ENCODE measurements around the gene ADARB1.

Gene ADARB1

DNA sequence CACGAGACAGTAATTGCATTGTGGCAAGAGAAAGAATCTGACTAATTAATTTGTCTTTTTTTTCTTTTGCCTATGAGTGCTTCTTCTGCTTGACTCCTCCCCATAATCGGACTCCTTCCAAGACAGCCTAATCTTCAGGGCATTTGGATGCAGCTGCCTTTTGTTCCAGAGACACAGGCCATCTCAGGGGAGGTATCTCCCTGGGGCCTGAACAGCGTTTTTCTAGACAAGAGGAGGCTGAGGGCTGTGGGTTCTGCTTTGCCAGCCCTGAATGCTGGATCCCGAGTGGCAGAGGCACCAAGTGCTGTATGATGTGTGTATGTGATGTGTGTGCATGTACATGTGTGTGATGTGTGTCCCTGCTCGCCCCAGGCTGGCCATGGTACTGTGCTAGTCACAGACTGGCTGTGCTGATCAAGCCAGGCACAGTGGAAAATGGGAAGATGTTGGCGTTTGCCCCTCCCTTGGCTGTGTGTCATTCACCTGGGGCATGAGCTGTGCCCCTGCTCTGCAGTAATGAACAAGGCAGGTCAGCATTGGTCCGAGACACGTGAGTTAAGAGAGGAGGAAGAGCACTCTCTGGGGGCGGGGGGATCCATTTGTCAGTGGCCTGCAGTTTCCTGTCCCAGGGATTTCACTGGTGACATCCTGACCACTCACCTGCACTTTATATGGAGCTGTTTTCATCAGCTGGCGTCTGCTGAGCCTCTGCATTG is 77.2 kb downstream of the ADARB1 start:
- DNase-seq (ENCODE audit: low read depth) = no peak

DNA sequence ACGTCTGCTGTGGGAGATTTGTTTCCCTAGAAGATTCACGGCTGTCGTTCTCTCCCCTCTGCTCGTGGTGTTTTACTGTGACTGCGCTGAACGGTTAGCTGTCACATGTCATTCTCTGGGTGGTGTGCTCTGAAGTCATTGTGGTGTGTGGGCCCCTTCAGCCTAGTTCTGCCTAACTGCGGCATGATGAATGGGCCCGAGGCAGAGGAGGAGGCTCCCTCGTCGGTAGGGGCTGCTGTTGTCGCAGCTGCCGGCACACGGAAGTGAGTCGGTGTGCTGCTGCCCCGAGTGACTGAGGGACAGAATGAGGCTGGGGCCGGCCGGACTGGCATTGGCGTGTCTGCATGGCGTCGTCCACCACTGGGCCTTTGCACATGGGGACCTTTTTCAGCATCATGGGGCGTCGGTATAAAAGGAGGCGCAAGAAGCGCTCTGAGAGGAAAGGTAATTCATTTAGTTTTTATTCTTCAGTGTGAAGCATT is 77.9 kb downstream of the ADARB1 start:
- no peak for DNase-seq (ENCODE audit: low read depth)

DNA sequence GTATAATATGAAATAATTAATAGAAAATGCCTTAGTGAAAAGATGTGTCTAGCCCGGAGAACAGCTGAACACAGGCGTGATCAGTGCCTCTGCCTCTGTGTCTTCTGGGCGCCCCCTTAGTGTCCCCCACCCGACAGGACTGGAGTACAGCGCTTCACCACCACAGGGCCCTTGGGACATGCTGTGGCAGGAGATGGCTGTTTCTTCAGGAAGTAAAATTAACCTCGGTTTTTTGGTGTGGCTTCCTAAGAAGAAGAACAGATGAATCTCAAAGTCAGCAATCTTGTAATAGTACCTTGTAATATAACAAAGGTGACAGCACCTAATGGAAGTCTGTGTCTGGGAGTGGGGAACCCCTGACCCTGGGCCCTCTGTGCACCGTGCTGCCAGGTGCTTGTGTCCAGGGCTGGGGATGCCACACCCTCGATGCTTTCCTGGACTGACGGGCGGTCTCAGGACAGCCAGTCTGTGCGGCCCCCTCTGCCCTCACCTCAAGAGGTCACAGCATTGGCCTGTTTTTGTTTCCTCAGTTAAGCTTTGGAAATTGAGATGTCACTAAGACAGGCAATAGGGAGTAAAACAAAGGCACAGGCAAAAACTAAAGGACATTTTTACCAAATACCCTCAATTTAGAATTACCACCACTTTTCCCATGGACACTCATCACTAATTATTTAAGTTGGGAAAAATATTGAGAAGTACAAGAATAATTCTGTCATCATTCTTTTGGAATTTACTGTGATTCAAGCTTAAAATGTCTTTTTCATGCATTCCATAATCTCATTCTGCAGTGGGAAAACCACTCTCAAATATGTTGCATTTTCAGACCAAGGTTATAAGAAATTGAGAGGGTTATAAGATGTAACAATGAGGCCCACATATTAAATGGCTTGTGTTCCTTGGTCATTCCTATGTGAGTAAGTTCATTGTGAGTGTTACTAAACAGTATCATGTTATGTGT is 79.3 kb downstream of the ADARB1 start:
- no peak for DNase-seq (ENCODE audit: low read depth)

DNA sequence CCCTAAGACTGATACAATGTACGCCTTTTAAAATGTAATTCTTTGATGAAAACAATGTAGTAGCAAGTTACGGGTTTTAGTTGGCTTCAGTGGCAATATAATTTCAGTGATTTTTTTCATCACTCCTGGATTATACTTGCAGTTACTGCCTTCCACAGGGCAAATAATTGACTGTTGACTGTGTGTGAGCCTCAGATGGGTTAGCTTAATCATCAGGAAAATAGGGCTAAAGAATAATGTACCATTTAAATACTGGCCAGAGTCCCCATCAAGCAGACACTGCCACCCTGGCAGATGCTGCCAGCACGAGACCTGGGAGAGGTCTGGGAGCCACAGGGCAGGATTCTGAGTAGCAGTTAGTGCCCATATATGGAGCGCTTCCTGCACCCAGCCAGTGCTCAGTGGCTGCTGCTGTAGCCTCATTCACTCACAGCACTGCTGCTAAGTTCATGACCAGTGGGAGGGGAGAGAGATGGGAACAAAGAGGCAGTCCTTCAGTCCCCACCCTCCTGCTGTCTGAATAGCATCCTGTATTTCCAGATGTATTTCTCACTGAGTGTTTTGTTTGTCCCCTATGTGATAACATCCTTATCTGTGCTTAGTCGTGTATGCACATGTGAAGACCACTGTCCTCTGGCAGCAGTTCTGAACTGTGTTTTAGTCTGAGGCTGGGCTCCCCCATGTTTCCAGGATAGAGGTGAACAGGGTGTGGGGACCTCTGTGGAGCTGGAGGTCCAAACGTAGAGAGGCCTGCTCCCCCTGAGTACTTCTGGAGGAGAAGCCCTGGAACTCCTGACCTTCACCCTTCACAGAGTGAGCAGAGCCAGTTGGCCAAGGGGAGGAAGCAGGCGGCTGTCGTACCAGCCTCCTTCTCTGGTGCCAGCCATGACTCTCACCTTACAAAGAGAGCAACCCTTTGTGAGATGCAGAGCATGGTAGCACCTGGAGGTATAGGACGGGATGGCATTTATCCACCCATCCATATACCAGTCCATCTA is 80.4 kb downstream of the ADARB1 start:
- no peak for DNase-seq (ENCODE audit: low read depth)

DNA sequence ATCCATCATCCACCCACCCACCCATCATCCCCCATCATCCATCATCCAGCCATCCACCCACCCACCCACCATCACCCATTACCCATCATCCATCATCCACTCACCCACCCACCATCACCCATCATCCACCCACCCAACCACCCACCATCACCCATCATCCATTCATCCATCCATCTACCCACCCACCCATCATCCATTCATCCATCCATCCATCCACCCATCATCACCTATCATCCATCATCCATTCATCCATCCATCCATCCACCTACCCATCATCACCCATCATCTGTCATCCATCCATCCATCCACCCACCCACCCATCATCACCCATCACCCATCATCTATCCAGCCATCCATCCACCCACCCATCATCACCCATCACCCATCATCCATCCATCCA is 81.5 kb downstream of the ADARB1 start:
- DNase-seq (ENCODE audit: low read depth) = no peak

DNA sequence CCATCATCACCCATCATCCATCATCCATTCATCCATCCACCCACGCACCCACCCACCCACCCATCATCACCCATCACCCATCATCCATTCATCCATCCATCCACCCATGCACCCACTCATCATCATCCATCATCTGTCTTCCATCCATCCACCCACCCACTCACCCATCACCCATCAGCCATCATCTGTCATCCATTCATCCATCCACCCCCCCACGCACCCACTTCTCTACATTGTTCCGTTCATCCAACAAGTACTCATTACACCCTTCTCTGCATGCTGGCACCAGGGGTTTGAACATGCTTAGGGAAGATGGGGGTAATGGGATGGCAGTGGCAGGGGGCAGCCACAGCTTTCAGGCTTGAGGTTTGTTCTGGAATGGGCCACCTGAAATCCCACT is 82.1 kb downstream of the ADARB1 start:
- DNase-seq (ENCODE audit: low read depth) = no peak

DNA sequence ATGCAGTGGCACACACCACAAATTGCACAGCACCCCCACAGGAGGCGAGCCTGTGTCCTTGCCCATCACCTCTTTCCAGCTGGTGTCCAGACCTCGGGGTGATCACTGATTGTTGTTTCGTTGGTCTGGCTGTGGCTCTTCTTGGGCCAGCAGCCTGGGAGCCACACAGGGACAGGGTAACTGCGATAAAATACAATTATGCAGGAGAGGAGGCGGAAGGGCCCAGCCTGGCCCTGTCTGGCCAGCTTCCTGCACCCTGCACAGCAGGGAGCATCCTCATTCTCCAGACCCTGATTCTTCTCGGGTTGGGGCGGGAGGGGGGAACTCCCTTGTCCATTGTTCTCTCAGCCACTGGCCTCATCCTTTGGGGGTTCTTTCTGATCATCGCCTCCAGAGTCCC is 83.6 kb downstream of the ADARB1 start:
- no peak for DNase-seq (ENCODE audit: low read depth)

DNA sequence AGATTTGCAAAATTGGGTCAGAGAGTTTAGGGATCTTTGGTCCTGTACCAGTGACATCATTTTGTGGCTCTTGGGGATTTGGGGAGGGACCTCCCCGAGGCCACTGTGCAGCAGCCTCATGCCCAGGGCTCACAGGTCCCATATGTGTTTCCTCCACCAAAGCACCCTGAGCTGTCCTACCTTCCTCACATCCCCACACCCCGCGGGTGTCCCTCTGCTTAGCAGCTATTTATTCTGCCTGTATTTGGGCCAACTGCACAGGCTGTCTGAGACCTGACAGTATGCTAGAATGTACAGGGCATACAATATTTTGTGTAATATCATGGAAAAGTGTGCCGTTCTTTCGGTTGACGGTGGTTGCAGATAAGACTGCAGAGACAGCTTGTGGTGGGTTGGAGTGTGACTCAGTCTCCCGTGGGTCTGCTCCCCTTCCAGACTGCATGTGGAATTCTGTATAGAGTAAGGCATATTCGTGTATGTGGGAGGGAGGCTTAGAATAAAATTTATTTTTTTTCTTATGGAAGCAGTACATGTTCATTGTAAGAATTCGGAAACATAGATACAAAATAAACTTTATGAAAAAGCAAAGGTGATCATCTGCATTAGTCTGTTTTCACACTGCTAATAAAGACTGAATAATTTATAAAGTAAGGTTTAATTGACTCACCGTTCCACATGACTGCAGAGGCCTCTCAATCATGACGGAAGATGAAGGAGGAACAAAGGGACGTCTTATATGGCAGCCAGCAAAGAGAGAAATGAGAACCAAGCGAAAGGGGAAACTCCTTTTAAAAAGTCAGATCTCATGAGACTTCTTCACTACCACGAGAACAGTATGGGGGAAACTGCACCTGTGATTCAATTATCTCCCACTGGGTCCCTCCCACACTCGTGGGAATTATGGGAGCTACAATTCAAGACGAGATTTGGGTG is 84.4 kb downstream of the ADARB1 start:
- DNase-seq (ENCODE audit: low read depth) = no peak

DNA sequence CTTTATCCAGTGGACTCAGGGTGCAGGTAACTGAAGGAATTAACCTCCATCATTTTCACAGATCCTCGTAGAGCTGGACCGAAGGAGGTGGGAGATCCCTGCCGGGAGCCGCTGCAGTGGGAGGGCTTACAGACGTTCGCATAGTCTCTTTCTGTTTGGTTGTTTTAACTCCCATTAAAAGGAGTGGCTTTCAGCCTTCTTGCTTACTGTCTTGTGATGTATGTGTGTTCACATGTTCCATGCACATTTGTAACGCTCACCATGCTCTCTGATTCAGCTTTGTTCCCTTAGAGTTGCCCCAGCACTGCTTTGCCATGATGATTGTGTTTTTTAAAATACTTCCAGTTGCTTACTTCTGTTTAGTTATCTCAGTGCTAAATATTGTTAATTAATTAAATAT is 85.8 kb downstream of the ADARB1 start:
- no peak for DNase-seq (ENCODE audit: low read depth)

DNA sequence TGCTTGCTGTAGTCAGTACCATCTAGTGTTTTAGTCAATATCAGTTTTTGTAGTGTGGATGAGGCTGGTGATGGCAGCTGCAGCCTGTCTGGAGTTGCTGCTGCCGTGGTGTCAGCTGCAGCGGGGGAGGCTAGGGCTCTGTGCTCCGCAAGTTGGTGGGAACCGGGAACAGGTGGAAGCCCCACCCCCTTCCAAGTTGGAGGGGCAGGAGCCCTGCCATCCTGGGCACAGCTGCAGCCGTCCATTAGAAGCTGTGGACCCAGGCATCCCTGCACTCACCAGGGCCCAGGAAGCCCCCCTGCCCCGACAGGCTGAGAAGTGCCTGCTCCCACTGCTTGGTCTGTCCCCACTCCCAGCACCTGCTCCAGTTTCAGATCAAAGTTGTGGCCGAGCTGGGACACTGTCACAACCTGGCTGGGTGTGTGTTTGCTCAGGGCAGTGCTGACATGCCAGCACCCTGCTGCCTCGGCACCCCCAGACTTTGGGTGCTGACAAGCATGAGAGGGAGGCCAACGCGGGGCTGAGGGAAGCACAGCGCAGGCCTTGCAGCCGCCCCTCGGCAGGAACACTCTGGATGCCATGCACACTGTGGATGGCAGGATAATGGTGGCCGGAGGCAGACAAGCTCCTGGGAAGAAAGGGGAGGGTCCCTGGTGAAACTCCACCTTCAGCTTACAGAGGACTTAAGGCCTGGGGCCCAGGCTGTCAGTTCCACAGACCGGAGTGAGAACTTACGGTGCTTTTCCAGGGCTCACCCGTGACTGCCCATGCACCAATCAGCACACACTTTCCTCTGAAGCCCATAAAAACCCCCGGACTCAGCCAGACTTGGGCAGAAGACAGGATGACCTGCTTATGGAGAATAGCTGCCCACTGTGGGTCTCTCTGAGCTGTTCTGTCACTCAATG is 86.9 kb downstream of the ADARB1 start:
- DNase-seq (ENCODE audit: low read depth) = no peak

DNA sequence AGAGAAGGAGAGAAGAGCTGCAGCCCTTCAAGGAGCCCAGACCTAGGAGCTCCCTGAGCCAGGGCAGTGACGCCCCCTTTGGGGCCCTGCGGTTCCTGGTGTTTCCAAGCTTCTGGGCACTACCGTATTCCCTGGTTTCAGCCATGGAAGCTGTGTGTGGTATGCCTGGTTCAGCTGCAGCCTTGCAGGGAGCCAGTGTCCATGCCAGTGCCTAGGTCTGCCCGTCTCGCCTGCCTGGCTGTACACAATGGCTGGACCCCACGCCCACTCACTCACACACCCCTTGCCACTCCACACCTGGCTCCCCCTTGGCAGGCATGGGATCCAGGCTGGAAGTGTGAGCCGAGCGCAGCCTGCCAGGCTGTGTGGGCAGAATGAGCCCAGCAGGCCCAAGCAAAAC is 87.7 kb downstream of the ADARB1 start:
- DNase-seq (ENCODE audit: low read depth) = no peak

DNA sequence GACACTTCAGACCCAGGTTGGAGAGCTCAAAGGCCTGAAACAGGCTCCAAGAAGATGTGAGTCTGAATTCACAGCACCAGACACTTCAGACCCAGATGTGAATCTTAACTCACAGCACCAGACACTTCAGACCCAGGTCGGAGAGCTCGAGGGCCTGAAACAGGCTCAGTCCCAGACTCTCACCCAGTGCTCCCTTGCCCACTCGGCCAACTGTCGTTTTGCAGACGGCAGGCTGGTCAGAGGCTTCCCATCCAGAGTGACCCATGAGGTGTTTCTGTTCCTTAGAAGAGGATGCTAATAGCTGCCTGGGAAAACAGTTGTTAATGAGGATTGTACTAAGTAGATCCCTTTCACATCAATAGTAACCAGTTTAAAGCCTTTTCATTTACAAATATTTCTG is 88.4 kb downstream of the ADARB1 start:
- DNase-seq (ENCODE audit: low read depth) = no peak

DNA sequence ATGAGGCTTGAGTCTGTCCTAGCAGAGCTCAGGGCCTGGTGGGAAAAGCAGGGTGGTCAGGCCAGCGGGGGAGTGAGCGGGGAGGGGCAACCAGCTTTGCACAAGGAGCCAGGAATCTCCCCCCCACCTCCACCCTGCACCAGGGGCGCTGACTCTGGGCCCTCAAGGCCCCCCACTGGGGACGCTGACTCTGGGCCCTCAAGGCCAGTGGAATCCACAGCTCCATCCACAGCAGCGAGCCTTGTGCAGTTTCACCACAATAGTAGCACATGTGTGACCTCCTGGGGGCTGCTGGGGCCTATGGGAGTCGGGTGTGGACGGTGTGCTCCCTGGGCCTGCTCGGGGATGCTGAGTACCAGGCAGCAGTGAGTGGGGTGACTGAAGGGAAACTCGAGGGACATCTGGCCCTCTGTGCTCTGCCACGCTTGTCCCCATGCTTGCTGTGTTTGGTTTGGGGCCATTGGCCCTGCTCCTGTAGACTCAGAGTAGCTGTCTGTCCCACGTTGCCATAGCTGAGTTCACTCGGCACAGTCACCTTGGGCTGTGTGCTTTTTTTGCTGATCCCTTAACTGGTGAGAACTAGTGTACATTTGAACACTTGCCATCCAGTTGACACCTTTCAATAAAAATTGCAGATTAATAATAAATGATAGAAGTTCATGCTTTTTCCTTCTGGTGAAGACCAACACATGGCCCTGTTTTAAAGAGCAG is 89.2 kb downstream of the ADARB1 start:
- no peak for DNase-seq (ENCODE audit: low read depth)

DNA sequence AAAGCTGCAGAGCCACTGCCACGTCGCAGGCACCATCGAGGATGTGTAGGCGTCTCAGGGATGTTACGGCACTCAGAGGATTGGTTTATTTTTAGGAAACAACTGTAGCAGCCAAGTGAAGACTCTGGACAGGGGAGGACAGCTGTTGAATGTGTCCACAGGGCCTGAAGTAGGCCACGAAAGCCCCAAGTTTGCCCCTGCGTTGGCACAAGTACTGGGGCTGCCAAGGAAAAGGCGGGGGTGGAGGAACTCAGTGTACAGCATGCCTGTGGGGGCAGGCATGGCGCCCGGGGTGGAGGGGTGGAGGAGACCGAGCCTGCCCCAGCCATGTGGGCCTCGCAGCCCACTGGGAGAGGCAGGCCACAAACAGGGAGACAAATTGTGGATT is 89.7 kb downstream of the ADARB1 start:
- no peak for DNase-seq (ENCODE audit: low read depth)

DNA sequence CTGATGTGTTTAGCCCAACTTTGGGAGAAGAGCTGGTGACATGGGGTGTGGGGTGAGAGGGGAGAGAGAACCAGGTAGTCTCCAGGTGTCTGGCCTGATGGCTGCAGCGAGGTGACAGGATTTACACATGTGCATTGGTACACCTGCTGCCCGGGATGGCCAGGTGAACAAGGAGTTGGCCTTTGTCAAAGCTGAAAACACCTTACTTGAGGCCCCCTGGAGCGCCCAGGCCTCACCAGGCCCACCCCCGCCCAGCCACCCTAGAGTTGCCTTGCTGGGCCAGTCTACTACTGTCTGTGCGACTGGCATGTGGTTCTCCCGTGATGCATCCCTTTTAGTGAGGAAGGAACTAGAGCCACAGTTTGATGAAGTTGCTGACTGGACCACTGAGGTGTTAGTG is 90.5 kb downstream of the ADARB1 start:
- DNase-seq (ENCODE audit: low read depth) = no peak

DNA sequence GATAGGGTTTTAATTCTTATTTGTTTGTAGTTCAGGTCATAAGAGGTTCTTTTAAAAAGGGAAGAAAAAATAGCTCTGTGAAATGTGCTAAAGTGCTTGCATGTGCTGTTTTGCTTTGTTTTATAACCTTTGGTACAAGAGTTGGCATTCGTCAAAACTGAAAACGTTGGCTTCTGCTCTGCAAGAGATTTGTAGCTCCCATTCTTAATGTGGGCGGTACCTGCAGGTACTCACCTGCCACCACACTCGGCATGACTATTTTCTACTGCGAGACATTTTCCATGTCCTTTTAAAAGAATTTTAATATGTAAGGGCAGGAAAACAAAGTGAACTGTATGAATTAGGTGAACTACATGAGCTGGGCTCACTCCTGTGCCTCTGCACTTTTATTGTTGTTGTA is 92.6 kb downstream of the ADARB1 start:
- no peak for DNase-seq (ENCODE audit: low read depth)

DNA sequence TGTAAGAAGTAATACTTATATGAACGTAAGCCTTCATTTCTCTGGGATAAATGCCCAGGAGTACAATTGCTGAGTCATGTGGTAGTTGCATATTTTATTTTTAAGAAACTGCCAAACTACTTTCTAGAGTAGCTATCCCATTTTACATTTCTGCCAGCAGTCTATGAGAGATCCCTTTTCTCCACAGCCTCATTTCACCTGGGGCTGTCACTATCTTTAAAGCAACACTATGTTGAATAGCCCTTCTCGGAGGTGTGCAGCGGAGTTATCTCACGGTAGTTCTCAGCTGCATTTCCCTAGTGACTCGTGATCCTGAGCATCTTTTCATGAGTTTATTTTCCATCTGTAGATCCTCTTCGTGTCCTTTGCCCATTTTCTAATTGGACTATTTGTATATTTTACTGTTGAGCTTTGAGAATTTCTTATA is 93.4 kb downstream of the ADARB1 start:
- DNase-seq (ENCODE audit: low read depth) = peak; percentile 45

DNA sequence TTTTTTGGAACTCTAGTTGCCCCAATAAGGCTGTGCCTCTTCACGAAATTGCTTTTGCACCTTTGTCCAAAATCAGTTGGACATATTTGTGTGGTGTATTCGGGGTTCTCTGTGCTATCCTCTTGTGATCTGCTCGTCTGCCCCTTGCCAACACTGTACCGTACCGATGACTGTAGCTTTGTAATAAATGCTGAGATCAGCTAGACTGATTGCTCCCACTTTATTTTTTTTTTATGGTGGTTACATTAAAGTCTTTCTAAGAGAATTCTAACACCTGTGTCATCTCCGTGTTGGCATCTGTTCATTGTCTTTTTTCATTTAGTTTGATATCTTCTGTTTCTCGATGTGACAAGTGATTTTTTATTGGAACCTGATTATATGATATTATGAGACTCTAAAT is 94.1 kb downstream of the ADARB1 start:
- DNase-seq (ENCODE audit: low read depth) = no peak

DNA sequence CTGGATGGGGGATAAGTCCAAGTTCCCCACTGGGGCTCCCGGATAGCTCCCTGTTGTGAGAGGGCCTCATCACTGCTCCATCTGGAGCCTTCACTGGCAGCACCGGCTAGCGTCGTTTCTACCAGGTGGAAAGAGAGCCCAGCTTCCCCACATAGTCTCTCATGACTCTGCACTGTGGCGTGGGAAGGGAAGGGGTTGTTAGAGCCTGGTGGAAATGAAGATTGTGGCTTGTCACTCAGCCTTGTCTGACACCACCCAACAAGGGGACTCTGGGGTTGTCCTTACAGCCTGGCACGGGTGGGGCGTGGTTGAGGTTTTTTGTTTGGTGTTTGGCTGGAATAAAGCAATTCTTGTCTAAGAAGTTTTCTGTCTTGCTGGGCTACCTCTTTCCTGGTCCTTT is 94.6 kb downstream of the ADARB1 start:
- DNase-seq (ENCODE audit: low read depth) = no peak
